A549 (cell line): ENCODE data around the gene NR3C2. TPM values are rescaled to one million over a fixed set of nuclear protein-coding genes. Genes with fewer than 3 reads are reported as not detected.

Source experiments
- ATAC-seq, 2 experiments: fragments of 200-7000 bp in 1 of 2; fragments of >200 bp in 1 of 2; cut with Nextera tagmentation in 1 of 2; cut with Tn5 transposase in 1 of 2; 3 replicates each; pipeline versions ENCODE4 v1.8.0 to v1.9.1; 2018 to 2020; ENCODE audit warnings: mild to moderate bottlenecking in 1 of 2, moderate library complexity in 1 of 2
- CTCF ChIA-PET: fragments of 300-600 bp; sonication (Branson Sonifier 250); formaldehyde crosslinking; extraction: SDS; loops from one replicate; lab custom pipeline; 2021; ENCODE audit warnings: antibody characterized with exemption, inconsistent platforms; lab: Yijun Ruan, JAX
- POLR2A ChIA-PET: fragments of 350-600 bp; formaldehyde crosslinking; extraction: SDS; loops from one replicate; lab custom pipeline; 2021; ENCODE audit warnings: antibody characterized with exemption, inconsistent platforms; lab: Yijun Ruan, JAX
- DNase-seq, 2 experiments: peaks; one replicate each; pipeline versions ENCODE4 v3.0.0 to v3.0.0-alpha.2; 2011 to 2016; ENCODE audit warnings: low read depth in 1 of 2, low spot score in 1 of 2
- FAIRE-seq: peaks from 2 replicates; lab custom pipeline; 2011; peaks lifted over from hg19 to GRCh38; lab: Jason Lieb, UNC
- H3K27ac ChIP-seq, 2 experiments: fragments of >200 bp; sonication (Bioruptor Twin); formaldehyde crosslinking; 3 replicates each; pipeline ENCODE4 v1.5.1; 2016 to 2017
- H3K4me1 ChIP-seq: fragments of >200 bp; sonication (Bioruptor Twin); formaldehyde crosslinking; 3 replicates; pipeline ENCODE4 v1.6.1; 2016
- H3K4me2 ChIP-seq: fragments of >200 bp; sonication (Bioruptor Twin); formaldehyde crosslinking; 3 replicates; pipeline ENCODE4 v1.6.1; 2016
- H3K4me3 ChIP-seq: fragments of >200 bp; sonication (Bioruptor Twin); formaldehyde crosslinking; 3 replicates; pipeline ENCODE4 v1.5.1; 2016
- H3K9me3 ChIP-seq: fragments of >200 bp; sonication (Bioruptor Twin); formaldehyde crosslinking; 3 replicates; pipeline ENCODE4 v1.6.1; 2016
- BHLHE40 ChIP-seq: IDR thresholded peaks from 2 replicates; pipeline ENCODE4 v1.6.1; 2012; ENCODE audit warnings: low read depth, low read length, inconsistent platforms
- CBX2 ChIP-seq: fragments of 200-600 bp; sonication (generic); IDR thresholded peaks from 2 replicates; pipeline ENCODE4 v1.6.1; 2016; ENCODE audit warnings: low read depth, mild to moderate bottlenecking, borderline replicate concordance
- CBX8 ChIP-seq: fragments of 200-600 bp; sonication (generic); IDR thresholded peaks from 2 replicates; pipeline ENCODE4 v1.6.1; 2016
- CEBPB ChIP-seq, 2 experiments: fragments of >200 bp in 1 of 2; sonication (Bioruptor Twin) in 1 of 2; formaldehyde crosslinking in 1 of 2; IDR thresholded peaks; 2 replicates each; pipeline ENCODE4 v1.6.1; 2012 to 2016
- E2F6 ChIP-seq: IDR thresholded peaks from 2 replicates; pipeline ENCODE4 v1.6.1; 2012; ENCODE audit warnings: low read depth, borderline replicate concordance
- EHMT2 ChIP-seq: fragments of 200-600 bp; sonication (generic); IDR thresholded peaks from 2 replicates; pipeline ENCODE4 v1.6.1; 2016; ENCODE audit warnings: antibody characterized with exemption, low read depth, mild to moderate bottlenecking, moderate library complexity
- ESRRA ChIP-seq: fragments of 150-350 bp; IDR thresholded peaks from 2 replicates; pipeline ENCODE4 v1.6.1; 2014; ENCODE audit warnings: mild to moderate bottlenecking, low read length, borderline replicate concordance
- FOSL2 ChIP-seq, 2 experiments: fragments of 450-650 bp in 1 of 2; fragments of >200 bp in 1 of 2; sonication (Bioruptor Twin) in 1 of 2; formaldehyde crosslinking; IDR thresholded peaks; 2 replicates each; pipeline versions ENCODE4 v1.5.0 to v1.6.1; 2016 to 2020; ENCODE audit warnings: mild to moderate bottlenecking in 1 of 2, moderate library complexity in 1 of 2
- GATA3 ChIP-seq: IDR thresholded peaks from 2 replicates; pipeline ENCODE4 v1.6.1; 2012; ENCODE audit warnings: borderline replicate concordance
- HES2 ChIP-seq: fragments of >200 bp; sonication (Bioruptor Twin); formaldehyde crosslinking; IDR thresholded peaks from 2 replicates; pipeline ENCODE4 v1.6.1; 2016
- HEYL ChIP-seq: fragments of 250-450 bp; sonication (Bioruptor Pico); IDR thresholded peaks from 2 replicates; pipeline ENCODE4 v1.8.0; 2021; ENCODE audit warnings: mild to moderate bottlenecking, moderate library complexity
- HOXB13 ChIP-seq: fragments of 250-450 bp; sonication (Bioruptor Pico); IDR thresholded peaks from 2 replicates; pipeline ENCODE4 v1.5.0; 2020; ENCODE audit warnings: low read depth, mild to moderate bottlenecking, moderate library complexity
- JUN ChIP-seq, 2 experiments: fragments of >200 bp; sonication (Bioruptor Twin); formaldehyde crosslinking; IDR thresholded peaks; 2 replicates in 1 of 2; 3 replicates in 1 of 2; pipeline ENCODE4 v1.6.1; 2016 to 2017
- JUNB ChIP-seq: fragments of >200 bp; sonication (Bioruptor Twin); formaldehyde crosslinking; IDR thresholded peaks from 2 replicates; pipeline ENCODE4 v1.6.1; 2016
- KDM1A ChIP-seq: fragments of 200-600 bp; sonication (generic); IDR thresholded peaks from 2 replicates; pipeline ENCODE4 v1.6.1; 2016; ENCODE audit warnings: low read depth, mild to moderate bottlenecking
- KDM5A ChIP-seq: fragments of 200-600 bp; sonication (generic); IDR thresholded peaks from 2 replicates; pipeline ENCODE4 v1.6.1; 2016; ENCODE audit warnings: antibody characterized with exemption, mild to moderate bottlenecking
- MAFK ChIP-seq: fragments of 450-650 bp; IDR thresholded peaks from 2 replicates; pipeline ENCODE4 v1.6.1; 2014; ENCODE audit not compliant: partially characterized antibody
- MAZ ChIP-seq: fragments of 150-350 bp; IDR thresholded peaks from 2 replicates; pipeline ENCODE4 v1.6.1; 2014; ENCODE audit warnings: antibody characterized with exemption, low read depth, low read length, borderline replicate concordance
- POLR2A ChIP-seq: IDR thresholded peaks from 2 replicates; pipeline ENCODE4 v1.6.1; 2012; ENCODE audit warnings: mild to moderate bottlenecking, low read length
- POLR2AphosphoS2 ChIP-seq: conservative IDR thresholded peaks from 2 replicates; pipeline ENCODE4 v1.6.1; 2012; ENCODE audit warnings: low read length, improper control_type of control experiment, inconsistent platforms
- RARB ChIP-seq: fragments of 250-450 bp; sonication (Bioruptor Pico); IDR thresholded peaks from 2 replicates; pipeline ENCODE4 v1.8.0; 2021; ENCODE audit warnings: mild to moderate bottlenecking, moderate library complexity
- SREBF2 ChIP-seq: fragments of 450-650 bp; IDR thresholded peaks from 2 replicates; pipeline ENCODE4 v1.6.1; 2014; ENCODE audit warnings: mild to moderate bottlenecking, moderate library complexity
- TP53 ChIP-seq: fragments of 250-450 bp; sonication (Bioruptor Pico); IDR thresholded peaks from 2 replicates; pipeline ENCODE4 v1.5.0; 2021; ENCODE audit warnings: mild to moderate bottlenecking, moderate library complexity
- USF2 ChIP-seq: fragments of 450-650 bp; IDR thresholded peaks from 2 replicates; pipeline ENCODE4 v1.6.1; 2014; ENCODE audit warnings: antibody characterized with exemption
- ZC3H11A ChIP-seq: fragments of 450-650 bp; IDR thresholded peaks from 2 replicates; pipeline ENCODE4 v1.6.1; 2014; ENCODE audit warnings: antibody characterized with exemption, mild to moderate bottlenecking
- ZFP36 ChIP-seq: fragments of 450-650 bp; IDR thresholded peaks from 2 replicates; pipeline ENCODE4 v1.6.1; 2014; ENCODE audit warnings: borderline replicate concordance; ENCODE audit not compliant: partially characterized antibody
- ZSCAN20 ChIP-seq: fragments of 250-450 bp; sonication (Bioruptor Pico); IDR thresholded peaks from 2 replicates; pipeline ENCODE4 v1.8.0; 2022; ENCODE audit warnings: mild to moderate bottlenecking, moderate library complexity
- WGBS: methylation state at CpG from one replicate; pipeline ENCODE4 v1.1.6; 2017; ENCODE audit errors: missing lambda C conversion rate; 5-methylcytosine and 5-hydroxymethylcytosine counted together
- polyA plus RNA-seq, 4 experiments: library from polyadenylated mRNA; depleted of rRNA in 3 of 4; stranded (reverse); fragments of >200 nt; fragmentation: RNase III in 1 of 4; extraction: RNeasy Plus Mini Kit Qiagen cat#74134 plus additional on column Dnase treatment in 1 of 4; gene quantifications; 2 replicates in 3 of 4; 3 replicates in 1 of 4; pipeline ENCODE4 v1.2.3, GENCODE V29; 2011 to 2017
- TF ChIP-seq, protein P1 (sequence below): fragments of 150-350 bp; IDR thresholded peaks from 2 replicates; pipeline ENCODE4 v1.6.1; 2014; ENCODE audit warnings: low read depth, mild to moderate bottlenecking, low read length
- TF ChIP-seq, protein P2 (sequence below): fragments of >200 bp; sonication (Bioruptor Twin); formaldehyde crosslinking; IDR thresholded peaks from 3 replicates; pipeline ENCODE4 v1.5.1; 2016

Gene NR3C2
- polyA plus RNA-seq, 2 of the 4 experiments (the other 2 are of a cell fraction) = 0.01 to 0.03 TPM

DNA sequence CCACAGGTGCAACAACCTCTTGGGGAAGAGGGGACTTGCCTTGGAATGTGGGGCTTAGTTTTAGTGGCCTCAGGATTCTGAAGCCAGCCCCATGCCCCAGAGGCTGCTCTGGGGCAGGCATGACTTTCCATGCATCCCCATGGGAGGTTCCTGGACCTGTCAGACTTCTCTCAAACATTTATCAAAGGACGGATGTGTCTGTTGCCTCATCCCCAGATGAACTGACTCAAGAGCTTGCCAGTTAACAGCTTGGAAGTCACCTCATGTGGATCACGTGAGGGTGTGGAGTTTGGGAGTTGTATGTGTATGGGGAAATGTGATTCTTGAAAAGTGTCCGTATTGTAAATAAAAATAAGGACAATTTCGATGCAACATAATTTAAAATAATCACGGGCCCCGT is 368.9 kb downstream of the NR3C2 start:
- 90% methylated on average over 5 of the region's 6 CpGs for WGBS
- ATAC-seq = no peak

DNA sequence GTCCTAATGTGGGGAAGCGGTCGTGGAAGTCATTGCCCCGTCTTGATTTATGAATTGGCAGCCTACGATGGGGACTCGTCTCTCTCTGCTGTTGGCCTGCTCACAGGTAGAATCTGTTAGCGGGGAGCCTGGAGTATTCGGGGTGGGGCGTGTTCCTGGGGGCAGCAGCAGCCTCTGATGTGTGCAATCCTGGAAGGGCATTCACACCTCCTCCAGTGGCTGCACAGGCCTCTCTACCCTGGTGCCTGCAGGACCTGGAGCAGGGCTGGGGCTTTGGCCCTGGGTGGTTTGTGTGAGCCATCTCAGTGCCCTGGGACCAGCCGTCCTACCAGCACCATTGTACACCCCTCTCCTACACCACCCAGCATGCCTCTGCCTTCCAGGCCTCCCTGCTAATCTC is 369.4 kb downstream of the NR3C2 start:
- ATAC-seq (no peak), DNase-seq (no peak), FAIRE-seq (no peak)
- POLR2A ChIA-PET = no interaction called here
- no peak overlapping the region for H3K4me2 ChIP-seq
- H3K4me1 ChIP-seq = no peaks in the 10 kb centered on the region
- no peak overlapping the region for H3K27ac ChIP-seq
- TF ChIP-seq POLR2A (no peak), USF2 (no peak)
- TF ChIP-seq, protein P1, sequence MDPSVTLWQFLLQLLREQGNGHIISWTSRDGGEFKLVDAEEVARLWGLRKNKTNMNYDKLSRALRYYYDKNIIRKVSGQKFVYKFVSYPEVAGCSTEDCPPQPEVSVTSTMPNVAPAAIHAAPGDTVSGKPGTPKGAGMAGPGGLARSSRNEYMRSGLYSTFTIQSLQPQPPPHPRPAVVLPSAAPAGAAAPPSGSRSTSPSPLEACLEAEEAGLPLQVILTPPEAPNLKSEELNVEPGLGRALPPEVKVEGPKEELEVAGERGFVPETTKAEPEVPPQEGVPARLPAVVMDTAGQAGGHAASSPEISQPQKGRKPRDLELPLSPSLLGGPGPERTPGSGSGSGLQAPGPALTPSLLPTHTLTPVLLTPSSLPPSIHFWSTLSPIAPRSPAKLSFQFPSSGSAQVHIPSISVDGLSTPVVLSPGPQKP = no peak
- H3K9me3 ChIP-seq = no peaks in the 10 kb centered on the region
- 96% methylated on average over 8 of the region's 9 CpGs for WGBS
- CTCF ChIA-PET = no interaction called here
- H3K4me3 ChIP-seq = no peak overlapping the region

More for the DNA sequence above, 368.9 kb downstream of the NR3C2 start:
- Histone ChIP-seq H3K4me3 (no peak overlapping the region), H3K9me3 (no peaks in the 10 kb centered on the region), H3K27ac (no peak overlapping the region), H3K4me1 (no peaks in the 10 kb centered on the region), H3K4me2 (no peak overlapping the region)
- CTCF ChIA-PET = no interaction called here
- no peak for DNase-seq
- POLR2A ChIA-PET = no interaction called here
- TF ChIP-seq ZSCAN20 (CRISPR knock-in tag) (no peak), CBX2 (no peak), HOXB13 (CRISPR knock-in tag) (no peak), KDM1A (no peak), ESRRA (no peak), RARB (CRISPR knock-in tag) (no peak), TP53 (CRISPR knock-in tag) (no peak), GATA3 (no peak), CBX8 (no peak), BHLHE40 (no peak), CEBPB (IDR thresholded peaks at IDR 0.05) (no peak), POLR2A (no peak), SREBF2 (no peak), FOSL2 (IDR thresholded peaks at IDR 0.05) (no peak), FOSL2 (CRISPR knock-in tag; IDR thresholded peaks at IDR 0.05) (no peak), ZC3H11A (no peak), MAFK (no peak), HES2 (no peak), E2F6 (no peak)
- TF ChIP-seq, protein P1 = no peak
- FAIRE-seq = no peak

GRCh38 chr4:148071009-148071408 is 371.2 kb downstream of the NR3C2 start:
- FAIRE-seq = no peak
- TF ChIP-seq MAFK = no peak
- no peak for TF ChIP-seq BHLHE40
- TF ChIP-seq, protein P2, sequence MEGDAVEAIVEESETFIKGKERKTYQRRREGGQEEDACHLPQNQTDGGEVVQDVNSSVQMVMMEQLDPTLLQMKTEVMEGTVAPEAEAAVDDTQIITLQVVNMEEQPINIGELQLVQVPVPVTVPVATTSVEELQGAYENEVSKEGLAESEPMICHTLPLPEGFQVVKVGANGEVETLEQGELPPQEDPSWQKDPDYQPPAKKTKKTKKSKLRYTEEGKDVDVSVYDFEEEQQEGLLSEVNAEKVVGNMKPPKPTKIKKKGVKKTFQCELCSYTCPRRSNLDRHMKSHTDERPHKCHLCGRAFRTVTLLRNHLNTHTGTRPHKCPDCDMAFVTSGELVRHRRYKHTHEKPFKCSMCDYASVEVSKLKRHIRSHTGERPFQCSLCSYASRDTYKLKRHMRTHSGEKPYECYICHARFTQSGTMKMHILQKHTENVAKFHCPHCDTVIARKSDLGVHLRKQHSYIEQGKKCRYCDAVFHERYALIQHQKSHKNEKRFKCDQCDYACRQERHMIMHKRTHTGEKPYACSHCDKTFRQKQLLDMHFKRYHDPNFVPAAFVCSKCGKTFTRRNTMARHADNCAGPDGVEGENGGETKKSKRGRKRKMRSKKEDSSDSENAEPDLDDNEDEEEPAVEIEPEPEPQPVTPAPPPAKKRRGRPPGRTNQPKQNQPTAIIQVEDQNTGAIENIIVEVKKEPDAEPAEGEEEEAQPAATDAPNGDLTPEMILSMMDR = no peak
- TF ChIP-seq KDM5A = no peak
- no peak for TF ChIP-seq EHMT2
- no peak for TF ChIP-seq JUN (IDR thresholded peaks at IDR 0.05)
- TF ChIP-seq MAZ = no peak
- TF ChIP-seq JUNB = no peak
- TF ChIP-seq, protein P1 = no peak
- no peak for TF ChIP-seq FOSL2 (IDR thresholded peaks at IDR 0.05)
- no peak for TF ChIP-seq FOSL2 (CRISPR knock-in tag; IDR thresholded peaks at IDR 0.05)
- no peak for TF ChIP-seq POLR2AphosphoS2
- TF ChIP-seq HEYL (CRISPR knock-in tag) = no peak
- no peak for TF ChIP-seq CBX8
- no peak for TF ChIP-seq ZFP36

More at GRCh38 chr4:148071009-148071408, 371.2 kb downstream of the NR3C2 start:
- no peak overlapping the region for H3K4me3 ChIP-seq
- no peak for ATAC-seq
- ChIA-PET CTCF (interaction anchor here (1.0 kb wide), 1 partner anchor 11 kb away, joined by 3 read pairs; no protein-coding TSS in a partner anchor), POLR2A (interaction anchor here (0.6 kb wide), 1 partner anchor 11 kb away, joined by 3 read pairs; no protein-coding TSS in a partner anchor)
- H3K27ac ChIP-seq = no peak overlapping the region
- WGBS = 71% methylated on average over 2 of the region's 4 CpGs
- DNase-seq = no peak
- H3K4me2 ChIP-seq = no peak overlapping the region
- H3K4me1 ChIP-seq = no peaks in the 10 kb centered on the region
- H3K9me3 ChIP-seq = no peaks in the 10 kb centered on the region
